H9 (cell line): Measurements from ENCODE around the gene FGF22. TPM values are rescaled to one million over a fixed set of nuclear protein-coding genes. Genes with fewer than 3 reads are reported as not detected.
A peak's percentile ranks its signal among the peaks of the same experiment; 100 is the strongest.

ENCODE experiments used
- DNase-seq: peaks from one replicate; pipeline ENCODE4 v3.0.0-alpha.2; 2017
- H2AFZ ChIP-seq: one replicate; pipeline ENCODE4 v1.6.1; 2013; ENCODE audit warnings: mild to moderate bottlenecking, low read length, control low read depth, moderate library complexity
- H2AK5ac ChIP-seq: 2 replicates; pipeline ENCODE4 v1.6.1; 2013; ENCODE audit warnings: low read length, control low read depth, mixed read lengths; ENCODE audit not compliant: insufficient read length
- H2BK120ac ChIP-seq: one replicate; pipeline ENCODE4 v1.6.1; 2013; ENCODE audit warnings: low read depth, mild to moderate bottlenecking, low read length, control low read depth, inconsistent platforms; ENCODE audit not compliant: poor library complexity, severe bottlenecking
- H2BK12ac ChIP-seq: 2 replicates; pipeline ENCODE4 v1.6.1; 2013; ENCODE audit warnings: low read length, control low read depth, mixed read lengths, low read depth; ENCODE audit not compliant: insufficient read length
- H2BK15ac ChIP-seq: 2 replicates; pipeline ENCODE4 v1.6.1; 2013; ENCODE audit warnings: low read depth, low read length, control low read depth
- H2BK20ac ChIP-seq: one replicate; pipeline ENCODE4 v1.6.1; 2013; ENCODE audit warnings: low read depth, mild to moderate bottlenecking, low read length, control low read depth, inconsistent platforms; ENCODE audit not compliant: poor library complexity, severe bottlenecking
- H2BK5ac ChIP-seq: 2 replicates; pipeline ENCODE4 v1.6.1; 2013; ENCODE audit warnings: low read length, control low read depth, mixed read lengths; ENCODE audit not compliant: insufficient read length
- H3K14ac ChIP-seq: 2 replicates; pipeline ENCODE4 v1.6.1; 2013; ENCODE audit warnings: low read length, control low read depth; ENCODE audit not compliant: insufficient read depth
- H3K18ac ChIP-seq: 2 replicates; pipeline ENCODE4 v1.6.1; 2013; ENCODE audit warnings: low read depth, mild to moderate bottlenecking, mixed read lengths, low read length, control low read depth; ENCODE audit not compliant: insufficient read length
- H3K23ac ChIP-seq: 2 replicates; pipeline ENCODE4 v1.6.1; 2013; ENCODE audit warnings: low read length, control low read depth, mixed read lengths, low read depth; ENCODE audit not compliant: insufficient read length
- H3K23me2 ChIP-seq: 2 replicates; pipeline ENCODE4 v1.6.1; 2013; ENCODE audit warnings: low read depth, mild to moderate bottlenecking, mixed read lengths, low read length, control low read depth; ENCODE audit not compliant: insufficient read length, poor library complexity, severe bottlenecking
- H3K27ac ChIP-seq: 2 replicates; pipeline ENCODE4 v1.5.1; 2013; ENCODE audit warnings: low read length, control low read depth, mixed read lengths, low read depth; ENCODE audit not compliant: insufficient read length
- H3K27me3 ChIP-seq: 2 replicates; pipeline ENCODE4 v1.6.1; 2013; ENCODE audit warnings: low read length, control low read depth, inconsistent platforms; ENCODE audit not compliant: insufficient read depth
- H3K4ac ChIP-seq: 2 replicates; pipeline ENCODE4 v1.6.1; 2013; ENCODE audit warnings: low read depth, mild to moderate bottlenecking, control low read depth, inconsistent platforms, low read length, moderate library complexity
- H3K4me1 ChIP-seq: 2 replicates; pipeline ENCODE4 v1.6.1; 2013; ENCODE audit warnings: low read length, control low read depth, inconsistent platforms; ENCODE audit not compliant: insufficient read depth
- H3K4me2 ChIP-seq: 2 replicates; pipeline ENCODE4 v1.6.1; 2013; ENCODE audit warnings: low read length, control low read depth, mixed read lengths; ENCODE audit not compliant: insufficient read length, insufficient read depth
- H3K56ac ChIP-seq: 2 replicates; pipeline ENCODE4 v1.6.1; 2013; ENCODE audit warnings: low read depth, mild to moderate bottlenecking, mixed read lengths, low read length, control low read depth; ENCODE audit not compliant: insufficient read length
- H3K79me1 ChIP-seq: 2 replicates; pipeline ENCODE4 v1.6.1; 2013; ENCODE audit warnings: low read depth, mild to moderate bottlenecking, moderate library complexity, low read length, control low read depth, inconsistent platforms; ENCODE audit not compliant: insufficient read depth, poor library complexity, severe bottlenecking
- H3K79me2 ChIP-seq: 2 replicates; pipeline ENCODE4 v1.6.1; 2013; ENCODE audit warnings: low read length, control low read depth, inconsistent platforms; ENCODE audit not compliant: insufficient read depth
- H3K9ac ChIP-seq: 2 replicates; pipeline ENCODE4 v1.6.1; 2013; ENCODE audit warnings: low read length, control low read depth, mixed read lengths; ENCODE audit not compliant: insufficient read length; ENCODE audit errors: extremely low read depth
- H3K9me3 ChIP-seq: one replicate; pipeline ENCODE4 v1.6.1; 2013; ENCODE audit warnings: low read depth, low read length, inconsistent platforms; ENCODE audit not compliant: control insufficient read depth
- H3T11ph ChIP-seq: one replicate; pipeline ENCODE4 v1.6.1; 2013; ENCODE audit warnings: mild to moderate bottlenecking, low read length, control low read depth, inconsistent platforms
- H4K20me1 ChIP-seq: one replicate; pipeline ENCODE4 v1.6.1; 2013; ENCODE audit not compliant: control insufficient read depth, insufficient read length, insufficient read depth
- H4K5ac ChIP-seq: 2 replicates; pipeline ENCODE4 v1.6.1; 2013; ENCODE audit warnings: low read depth, mild to moderate bottlenecking, mixed read lengths, low read length, control low read depth; ENCODE audit not compliant: insufficient read length
- H4K8ac ChIP-seq: replicated peaks from 2 replicates; pipeline ENCODE4 v1.6.1; 2013; ENCODE audit warnings: low read length, control low read depth, mixed read lengths, low read depth; ENCODE audit not compliant: insufficient read length
- H4K91ac ChIP-seq: 2 replicates; pipeline ENCODE4 v1.6.1; 2013; ENCODE audit warnings: low read depth, mild to moderate bottlenecking, moderate library complexity, mixed read lengths, low read length, control low read depth; ENCODE audit not compliant: insufficient read length
- H3K27ac Mint-ChIP-seq, 3 experiments: 2 replicates in 2 of 3; 3 replicates in 1 of 3; pipeline ENCODE4 v1.8.0; 2020 to 2021; ENCODE audit warnings: mixed read lengths in 3 of 3, mild to moderate bottlenecking in 1 of 3, moderate library complexity in 1 of 3
- H3K27me3 Mint-ChIP-seq: 2 replicates; pipeline ENCODE4 v1.8.0; 2021; ENCODE audit warnings: low read depth, mild to moderate bottlenecking, moderate library complexity, mixed read lengths
- H3K36me3 Mint-ChIP-seq, 3 experiments: 2 replicates in 2 of 3; 3 replicates in 1 of 3; pipeline ENCODE4 v1.8.0; 2020 to 2021; ENCODE audit warnings: low read depth in 3 of 3, mixed read lengths in 3 of 3; ENCODE audit not compliant: insufficient read depth in 1 of 3
- H3K4me1 Mint-ChIP-seq, 2 experiments: 2 replicates each; pipeline ENCODE4 v1.8.0; 2020; ENCODE audit warnings: mixed read lengths in 2 of 2
- H3K4me3 Mint-ChIP-seq, 2 experiments: 2 replicates in 1 of 2; 3 replicates in 1 of 2; pipeline ENCODE4 v1.8.0; 2020 to 2021; ENCODE audit warnings: mild to moderate bottlenecking in 2 of 2, mixed read lengths in 2 of 2, moderate library complexity in 1 of 2
- H3K9me3 Mint-ChIP-seq, 2 experiments: 2 replicates in 1 of 2; 3 replicates in 1 of 2; pipeline ENCODE4 v1.8.0; 2020; ENCODE audit warnings: mild to moderate bottlenecking in 2 of 2, mixed read lengths in 2 of 2, moderate library complexity in 1 of 2
- WGBS: extraction: QIAGEN DNeasy Blood & Tissue Kit; methylation state at CpG from one replicate; pipeline ENCODE4 v1.1.7; 2013; ENCODE audit warnings: missing lambda C conversion rate, low lambda C conversion rate, mixed read lengths; ENCODE audit not compliant: insufficient read length; ENCODE audit errors: extremely low coverage; 5-methylcytosine and 5-hydroxymethylcytosine counted together
- total RNA-seq: library from RNA; stranded (reverse); gene quantifications from 2 replicates; pipeline ENCODE4 v1.2.1, GENCODE V29; 2021
- TF ChIP-seq, protein P1 (sequence below): fragments of 200-600 bp; sonication (generic); conservative IDR thresholded peaks from 3 replicates; pipeline ENCODE4 v1.8.0; 2021; ENCODE audit warnings: antibody characterized with exemption, mild to moderate bottlenecking

The FGF22 gene
- total RNA-seq, 1 experiment from 2014 or later: 0.72 TPM

DNA sequence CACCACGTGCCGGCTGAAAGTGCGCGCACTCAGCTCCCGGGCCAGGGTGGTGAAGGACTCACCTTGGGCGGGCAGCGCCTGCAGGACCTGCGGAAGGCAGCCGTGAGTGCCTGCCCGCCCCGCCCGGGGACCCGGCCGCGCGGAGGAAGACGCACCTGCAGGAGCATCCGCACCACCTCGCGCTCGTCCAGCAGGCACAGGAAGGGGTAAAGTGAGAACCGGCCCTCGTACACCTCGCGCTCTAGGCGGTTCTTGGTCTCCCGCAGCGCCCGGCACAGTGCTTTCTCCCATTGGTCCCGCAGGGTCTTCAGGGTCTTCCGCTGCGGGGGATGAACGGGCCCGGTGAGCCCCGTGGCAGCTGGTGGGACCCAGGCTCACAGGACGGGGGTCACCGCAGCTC, 17.0 kb upstream of the FGF22 start:
- no peak overlapping the region for H3K27ac Mint-ChIP-seq
- Histone ChIP-seq H4K8ac (no peak overlapping the region), H4K20me1 (no peaks in the 10 kb centered on the region), H2BK15ac (no peak overlapping the region), H3T11ph (no peak overlapping the region), H3K79me1 (peaks cover under 1% of the 10 kb centered on the region), H3K27ac (no peak overlapping the region), H4K91ac (no peak overlapping the region), H3K9ac (no peak overlapping the region), H3K27me3 (no peaks in the 10 kb centered on the region), H3K14ac (no peak overlapping the region), H3K23ac (no peak overlapping the region), H3K18ac (no peak overlapping the region), H3K23me2 (no peaks in the 10 kb centered on the region), H3K56ac (no peak overlapping the region), H4K5ac (no peak overlapping the region), H2BK12ac (no peak overlapping the region), H3K4ac (no peak overlapping the region), H2BK20ac (no peak overlapping the region), H3K79me2 (no peaks in the 10 kb centered on the region), H2AFZ (no peak overlapping the region), H3K4me1 (no peaks in the 10 kb centered on the region), H2BK120ac (no peak overlapping the region), H2AK5ac (no peak overlapping the region), H3K9me3 (no peaks in the 10 kb centered on the region), H3K4me2 (no peak overlapping the region), H2BK5ac (no peak overlapping the region)
- H3K4me3 Mint-ChIP-seq: no peak overlapping the region
- no peaks in the 10 kb centered on the region for H3K9me3 Mint-ChIP-seq
- H3K4me1 Mint-ChIP-seq: no peaks in the 10 kb centered on the region
- H3K27me3 Mint-ChIP-seq: no peaks in the 10 kb centered on the region
- H3K36me3 Mint-ChIP-seq: peaks cover 24 to 52% (median 42%) of the 10 kb centered on the region in 3 experiments; a peak in 6 of 7 replicates
- no CpG with 5 or more reads among the region's 37 CpGs for WGBS
- peak; percentile 29 for DNase-seq
- TF ChIP-seq, protein P1, sequence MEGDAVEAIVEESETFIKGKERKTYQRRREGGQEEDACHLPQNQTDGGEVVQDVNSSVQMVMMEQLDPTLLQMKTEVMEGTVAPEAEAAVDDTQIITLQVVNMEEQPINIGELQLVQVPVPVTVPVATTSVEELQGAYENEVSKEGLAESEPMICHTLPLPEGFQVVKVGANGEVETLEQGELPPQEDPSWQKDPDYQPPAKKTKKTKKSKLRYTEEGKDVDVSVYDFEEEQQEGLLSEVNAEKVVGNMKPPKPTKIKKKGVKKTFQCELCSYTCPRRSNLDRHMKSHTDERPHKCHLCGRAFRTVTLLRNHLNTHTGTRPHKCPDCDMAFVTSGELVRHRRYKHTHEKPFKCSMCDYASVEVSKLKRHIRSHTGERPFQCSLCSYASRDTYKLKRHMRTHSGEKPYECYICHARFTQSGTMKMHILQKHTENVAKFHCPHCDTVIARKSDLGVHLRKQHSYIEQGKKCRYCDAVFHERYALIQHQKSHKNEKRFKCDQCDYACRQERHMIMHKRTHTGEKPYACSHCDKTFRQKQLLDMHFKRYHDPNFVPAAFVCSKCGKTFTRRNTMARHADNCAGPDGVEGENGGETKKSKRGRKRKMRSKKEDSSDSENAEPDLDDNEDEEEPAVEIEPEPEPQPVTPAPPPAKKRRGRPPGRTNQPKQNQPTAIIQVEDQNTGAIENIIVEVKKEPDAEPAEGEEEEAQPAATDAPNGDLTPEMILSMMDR: no peak
